ENCODE data around the gene NEK6. TPM values are rescaled to one million over a fixed set of nuclear protein-coding genes. Genes with fewer than 3 reads are reported as not detected.
A peak's percentile ranks its signal among the peaks of the same experiment; 100 is the strongest.

The NEK6 gene
- total RNA-seq, 3 donors from 2014 or later (not counting 1 experiment from before 2014, with no cell fraction given): 25.0 to 34.9 (median 33.0) TPM

DNA sequence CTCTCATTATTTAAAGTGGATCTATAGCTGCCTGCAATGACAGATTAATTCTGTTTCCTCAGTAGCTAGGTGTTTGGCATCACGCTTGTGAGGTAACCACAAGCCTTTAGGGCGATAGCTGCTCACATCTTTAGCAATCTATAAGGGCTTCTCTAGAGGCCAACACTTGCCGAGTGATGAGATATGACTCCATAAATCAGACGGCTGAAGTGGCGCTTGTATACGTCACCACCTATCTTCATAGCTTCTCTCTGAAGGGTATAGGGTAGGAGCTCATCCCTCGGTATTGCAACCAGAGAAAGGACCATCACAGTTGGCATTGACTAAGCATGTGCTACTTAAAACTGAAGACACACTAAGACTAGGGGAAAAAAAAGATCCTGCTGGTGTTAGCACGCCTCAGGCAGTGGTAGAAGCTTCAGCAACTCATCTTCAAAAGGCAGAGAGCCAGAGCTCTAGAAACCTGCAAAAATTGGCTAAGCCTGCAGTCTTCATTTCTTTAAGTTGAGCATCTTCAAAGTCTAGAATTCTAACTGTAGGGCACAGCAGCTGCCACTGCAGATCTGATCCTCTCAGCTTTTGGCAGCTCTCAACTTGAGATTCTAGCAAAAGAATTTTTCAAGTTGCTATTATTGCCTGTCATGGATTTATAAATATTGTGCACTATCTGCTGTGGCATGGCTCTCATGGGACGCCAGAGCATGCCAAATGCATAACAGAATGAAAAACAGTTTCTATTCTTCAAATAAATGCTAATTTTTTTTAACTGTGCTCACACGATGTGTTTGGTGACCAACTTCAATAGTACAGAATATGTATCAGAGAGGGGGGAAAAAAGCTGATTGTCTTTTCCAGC lies 120.0 kb downstream of the NEK6 start:
- intact Hi-C loops (cut with micrococcal nuclease): no loop called here
- no peak overlapping the region for H3K27ac ChIP-seq (ENCODE audit: low read length)
- H3K9me3 Mint-ChIP-seq: no peaks in the 10 kb centered on the region
- TF ChIP-seq, protein P1, sequence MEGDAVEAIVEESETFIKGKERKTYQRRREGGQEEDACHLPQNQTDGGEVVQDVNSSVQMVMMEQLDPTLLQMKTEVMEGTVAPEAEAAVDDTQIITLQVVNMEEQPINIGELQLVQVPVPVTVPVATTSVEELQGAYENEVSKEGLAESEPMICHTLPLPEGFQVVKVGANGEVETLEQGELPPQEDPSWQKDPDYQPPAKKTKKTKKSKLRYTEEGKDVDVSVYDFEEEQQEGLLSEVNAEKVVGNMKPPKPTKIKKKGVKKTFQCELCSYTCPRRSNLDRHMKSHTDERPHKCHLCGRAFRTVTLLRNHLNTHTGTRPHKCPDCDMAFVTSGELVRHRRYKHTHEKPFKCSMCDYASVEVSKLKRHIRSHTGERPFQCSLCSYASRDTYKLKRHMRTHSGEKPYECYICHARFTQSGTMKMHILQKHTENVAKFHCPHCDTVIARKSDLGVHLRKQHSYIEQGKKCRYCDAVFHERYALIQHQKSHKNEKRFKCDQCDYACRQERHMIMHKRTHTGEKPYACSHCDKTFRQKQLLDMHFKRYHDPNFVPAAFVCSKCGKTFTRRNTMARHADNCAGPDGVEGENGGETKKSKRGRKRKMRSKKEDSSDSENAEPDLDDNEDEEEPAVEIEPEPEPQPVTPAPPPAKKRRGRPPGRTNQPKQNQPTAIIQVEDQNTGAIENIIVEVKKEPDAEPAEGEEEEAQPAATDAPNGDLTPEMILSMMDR (IDR thresholded peaks at IDR 0.05): no peak
- H3K4me3 ChIP-seq (ENCODE audit: low read length): no peak overlapping the region
- H3K36me3 Mint-ChIP-seq: no peaks in the 10 kb centered on the region
- no peaks in the 10 kb centered on the region for H3K27me3 ChIP-seq (ENCODE audit: control insufficient read depth, insufficient read depth, low read length)
- H3K27me3 Mint-ChIP-seq (ENCODE audit: low read depth in 2 of 2): no peaks in the 10 kb centered on the region
- H3K4me1 Mint-ChIP-seq: peaks cover 36 to 37% of the 10 kb centered on the region in 2 donors
- 90% methylated on average over 9 of the region's 10 CpGs for WGBS (ENCODE audit: insufficient coverage)
- no peaks in the 10 kb centered on the region for H3K9me3 ChIP-seq (ENCODE audit: control insufficient read depth, insufficient read depth, low read length)
- no peaks in the 10 kb centered on the region for H3K4me1 ChIP-seq (ENCODE audit: control insufficient read depth, insufficient read depth, low read length)
- ATAC-seq (no peak), DNase-seq (no peak)
- H3K27ac Mint-ChIP-seq: peak overlapping the region in 1 of 2 donors; percentile 6
- peaks cover 10% of the 10 kb centered on the region for H3K36me3 ChIP-seq (ENCODE audit: control insufficient read depth, insufficient read depth, low read length)
- H3K4me3 Mint-ChIP-seq: no peak overlapping the region

DNA sequence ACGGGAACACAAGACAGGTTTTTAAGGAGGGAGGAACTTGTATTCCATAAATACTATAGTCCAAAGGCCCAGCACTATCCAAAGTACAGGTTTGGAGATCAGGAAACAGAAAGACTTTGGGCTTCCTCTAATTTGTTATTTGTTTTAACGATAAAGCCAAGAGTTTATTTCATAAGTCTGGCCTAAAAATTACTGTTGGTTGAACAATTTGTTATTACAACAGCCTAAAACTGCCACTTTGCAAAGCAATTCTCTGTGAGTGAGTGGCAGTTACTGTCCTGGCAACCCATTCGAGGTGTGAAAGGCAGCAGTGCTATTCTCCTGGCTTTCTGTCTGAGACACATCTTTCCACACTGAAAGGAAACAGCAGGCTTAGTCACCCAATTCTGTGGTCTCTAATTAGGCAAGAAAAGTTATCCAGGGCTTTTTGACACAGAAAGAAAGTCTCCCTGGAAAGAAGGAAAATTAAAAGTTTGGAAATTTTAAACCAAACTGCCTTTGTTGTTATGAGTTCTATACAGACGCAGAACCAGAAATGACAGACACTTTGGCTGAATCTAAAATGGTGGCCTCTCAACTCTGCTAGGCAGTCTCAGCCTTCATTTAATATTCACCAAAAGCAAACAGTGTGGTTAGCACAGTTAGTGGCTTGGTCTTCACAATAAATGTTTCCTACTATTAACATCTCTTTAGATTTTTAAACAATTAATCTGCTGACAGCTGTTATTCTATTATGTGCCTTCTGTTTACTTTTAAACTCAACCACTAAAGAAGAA lies 123.6 kb downstream of the NEK6 start:
- no peaks in the 10 kb centered on the region for H3K27me3 Mint-ChIP-seq (ENCODE audit: low read depth in 2 of 2)
- Histone ChIP-seq H3K4me1 (ENCODE audit: control insufficient read depth, insufficient read depth, low read length) (no peaks in the 10 kb centered on the region), H3K27me3 (ENCODE audit: control insufficient read depth, insufficient read depth, low read length) (no peaks in the 10 kb centered on the region), H3K4me3 (ENCODE audit: low read length) (no peak overlapping the region), H3K36me3 (ENCODE audit: control insufficient read depth, insufficient read depth, low read length) (peaks cover 26% of the 10 kb centered on the region), H3K9me3 (ENCODE audit: control insufficient read depth, insufficient read depth, low read length) (no peaks in the 10 kb centered on the region), H3K27ac (ENCODE audit: low read length) (peak overlapping the region; percentile 20)
- 59% methylated on average over 4 of the region's 4 CpGs for WGBS (ENCODE audit: insufficient coverage)
- TF ChIP-seq, protein P1 (IDR thresholded peaks at IDR 0.05): no peak
- no peaks in the 10 kb centered on the region for H3K9me3 Mint-ChIP-seq
- peak overlapping the region in 1 of 2 donors; percentile 35 for H3K27ac Mint-ChIP-seq
- ATAC-seq (peak; percentile 48 to 59 (median 58)), DNase-seq (no peak)
- H3K4me1 Mint-ChIP-seq: peaks cover 22 to 41% of the 10 kb centered on the region in 2 donors
- H3K4me3 Mint-ChIP-seq: no peak overlapping the region
- no peaks in the 10 kb centered on the region for H3K36me3 Mint-ChIP-seq
- intact Hi-C loops (cut with micrococcal nuclease): no loop called here

DNA sequence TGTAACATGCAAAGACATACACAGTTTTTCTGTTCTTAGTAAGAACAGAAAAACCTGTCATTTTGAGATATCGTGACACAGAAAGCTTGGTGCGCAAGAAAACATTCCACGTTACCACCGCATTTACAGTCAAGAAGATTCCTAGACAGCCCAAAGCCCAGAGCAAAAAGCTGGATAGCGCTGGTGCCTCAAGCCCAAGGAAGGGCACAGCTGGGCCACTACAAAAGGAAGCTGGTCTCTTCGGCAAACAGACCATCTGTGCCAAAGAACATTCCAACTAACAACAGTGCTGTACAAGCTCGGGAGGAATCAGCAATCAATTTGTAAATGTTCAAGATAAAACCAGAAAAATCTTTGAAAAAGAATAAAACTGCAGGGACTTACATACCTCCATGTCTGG lies 126.5 kb downstream of the NEK6 start:
- Mint-ChIP-seq H3K27me3 (ENCODE audit: low read depth in 2 of 2) (no peaks in the 10 kb centered on the region), H3K36me3 (no peaks in the 10 kb centered on the region), H3K4me3 (no peak overlapping the region), H3K4me1 (peaks cover 29 to 40% of the 10 kb centered on the region in 2 donors), H3K27ac (no peak overlapping the region), H3K9me3 (no peaks in the 10 kb centered on the region)
- no peak for DNase-seq
- Histone ChIP-seq H3K4me1 (ENCODE audit: control insufficient read depth, insufficient read depth, low read length) (no peaks in the 10 kb centered on the region), H3K27ac (ENCODE audit: low read length) (no peak overlapping the region), H3K36me3 (ENCODE audit: control insufficient read depth, insufficient read depth, low read length) (peaks cover 26% of the 10 kb centered on the region), H3K27me3 (ENCODE audit: control insufficient read depth, insufficient read depth, low read length) (no peaks in the 10 kb centered on the region), H3K4me3 (ENCODE audit: low read length) (no peak overlapping the region), H3K9me3 (ENCODE audit: control insufficient read depth, insufficient read depth, low read length) (no peaks in the 10 kb centered on the region)
- 96% methylated on average over 7 of the region's 7 CpGs for WGBS (ENCODE audit: insufficient coverage)
- intact Hi-C loops (cut with micrococcal nuclease): no loop called here
- TF ChIP-seq, protein P1 (IDR thresholded peaks at IDR 0.05): no peak
- ATAC-seq: no peak
